ENCODE data around the gene SIRT1.

- TF ChIP-seq SP1 (IDR thresholded peaks at IDR 0.05) (no peak), FOXM1 (IDR thresholded peaks at IDR 0.05; ENCODE audit: borderline replicate concordance) (no peak), ARNT (IDR thresholded peaks at IDR 0.05) (no peak)
These were observed 36.6 kb downstream of the SIRT1 start for GRCh38 chr10:67921065-67921464.

Measured in HEK293T (cell line).